HCT116 (cell line): Measurements from ENCODE around the gene LYRM1. TPM values are rescaled to one million over a fixed set of nuclear protein-coding genes. Genes with fewer than 3 reads are reported as not detected.

Experiments
- ATAC-seq: fragments of 200-7000 bp; cut with Tn5 transposase; 2 replicates; pipeline ENCODE4 v1.9.1; 2020; ENCODE audit warnings: mild to moderate bottlenecking, moderate library complexity
- BruUV-seq: library from RNA; stranded (reverse); fragments of 400-500 nt; replicated peaks from 2 replicates; lab custom pipeline; 2021; lab: Mats Ljungman, UMichigan
- CTCF ChIA-PET: fragments of 300-600 bp; sonication (Branson Sonifier 250); formaldehyde crosslinking; loops from one replicate; lab custom pipeline; 2021; ENCODE audit warnings: antibody characterized with exemption; lab: Charles Lee
- POLR2A ChIA-PET: fragments of 300-600, 350-600 bp; sonication (Branson Sonifier 250); formaldehyde crosslinking; loops from one replicate; lab custom pipeline; 2021; ENCODE audit warnings: antibody characterized with exemption; lab: Charles Lee
- RAD21 ChIA-PET, 2 experiments: fragments of 300-600 bp; sonication (Branson Sonifier 250); formaldehyde crosslinking; loops; one replicate each; lab custom pipeline; 2023; ENCODE audit warnings: low total read pairs in 2 of 2; ENCODE audit not compliant: uncharacterized antibody in 2 of 2, unreplicated experiment in 2 of 2, low non-redundant PET in 1 of 2; lab: Charles Lee
- DNase-seq: peaks from one replicate; pipeline ENCODE4 v3.0.0-alpha.2; 2010; ENCODE audit warnings: low read depth, low spot score
- H2AFZ ChIP-seq: fragments of 200-600 bp; shearing (Covaris generic), sonication (generic); 2 replicates; pipeline ENCODE4 v1.6.1; 2017; ENCODE audit warnings: low read depth, mixed run types, mixed read lengths, antibody characterized with exemption, low read length; ENCODE audit not compliant: poor library complexity, severe bottlenecking
- H3K27ac ChIP-seq: 2 replicates; pipeline ENCODE4 v1.5.1; 2012; ENCODE audit warnings: low read depth, low read length
- H3K27me3 ChIP-seq: fragments of 200-600 bp; sonication (generic); 2 replicates; pipeline ENCODE4 v1.6.1; 2016; ENCODE audit warnings: mixed run types, low read length, mixed read lengths; ENCODE audit not compliant: insufficient read depth
- H3K36me3 ChIP-seq, 2 experiments: fragments of 200-500 bp in 1 of 2; fragments of 200-600 bp in 1 of 2; sonication (Bioruptor generic) in 1 of 2; sonication (generic) in 1 of 2; 2 replicates each; pipeline versions ENCODE4 v1.5.1 to v1.6.1; 2014 to 2016; ENCODE audit warnings: low read length in 2 of 2, inconsistent platforms in 1 of 2, mixed read lengths in 1 of 2, mixed run types in 1 of 2; ENCODE audit not compliant: insufficient read depth in 2 of 2, control insufficient read depth in 1 of 2
- H3K4me1 ChIP-seq, 2 experiments: fragments of 200-600 bp in 1 of 2; sonication (generic) in 1 of 2; 2 replicates each; pipeline versions ENCODE4 v1.5.1 to v1.6.1; 2012 to 2017; ENCODE audit warnings: low read length in 2 of 2, inconsistent platforms in 1 of 2, mild to moderate bottlenecking in 1 of 2, mixed read lengths in 1 of 2, mixed run types in 1 of 2, moderate library complexity in 1 of 2; ENCODE audit not compliant: insufficient read depth in 2 of 2, control insufficient read depth in 1 of 2
- H3K4me2 ChIP-seq: fragments of 200-600 bp; sonication (generic); 2 replicates; pipeline ENCODE4 v1.6.1; 2017; ENCODE audit warnings: mixed run types, low read length, mixed read lengths
- H3K4me3 ChIP-seq, 2 experiments: fragments of 200-600 bp in 1 of 2; sonication (generic) in 1 of 2; replicated peaks in 1 of 2; 2 replicates each; pipeline ENCODE4 v1.5.1; 2011 to 2016; ENCODE audit warnings: low read length in 2 of 2, control low read depth in 1 of 2, low read depth in 1 of 2, mild to moderate bottlenecking in 1 of 2, mixed read lengths in 1 of 2, mixed run types in 1 of 2
- H3K79me2 ChIP-seq: fragments of 200-600 bp; sonication (generic); 2 replicates; pipeline ENCODE4 v1.6.1; 2017; ENCODE audit warnings: mild to moderate bottlenecking, mixed run types, low read length, moderate library complexity, mixed read lengths; ENCODE audit not compliant: insufficient read depth
- H3K9ac ChIP-seq: fragments of 200-600 bp; sonication (generic); 2 replicates; pipeline ENCODE4 v1.6.1; 2016; ENCODE audit warnings: low read length, mixed read lengths
- H3K9me2 ChIP-seq: fragments of 200-600 bp; sonication (generic), shearing (Covaris generic); 2 replicates; pipeline ENCODE4 v1.6.1; 2017; ENCODE audit warnings: mixed run types, mild to moderate bottlenecking, moderate library complexity; ENCODE audit not compliant: insufficient read depth
- H3K9me3 ChIP-seq, 2 experiments: fragments of 200-500 bp in 1 of 2; fragments of 200-600 bp in 1 of 2; sonication (Bioruptor generic) in 1 of 2; sonication (generic) in 1 of 2; 2 replicates each; pipeline ENCODE4 v1.6.1; 2014 to 2017; ENCODE audit warnings: low read length in 2 of 2, mixed read lengths in 2 of 2, inconsistent platforms in 1 of 2, low read depth in 1 of 2, mild to moderate bottlenecking in 1 of 2, mixed run types in 1 of 2, moderate library complexity in 1 of 2; ENCODE audit not compliant: control insufficient read depth in 1 of 2, insufficient read depth in 1 of 2
- H4K20me1 ChIP-seq: fragments of 200-600 bp; sonication (generic), shearing (Covaris generic); 2 replicates; pipeline ENCODE4 v1.6.1; 2017; ENCODE audit warnings: mixed run types, mild to moderate bottlenecking, moderate library complexity; ENCODE audit not compliant: insufficient read depth
- CBX3 ChIP-seq: IDR thresholded peaks from 2 replicates; pipeline ENCODE4 v1.6.1; 2012; ENCODE audit warnings: low read depth
- ELF1 ChIP-seq: IDR thresholded peaks from 2 replicates; pipeline ENCODE4 v1.6.1; 2012; ENCODE audit warnings: low read depth, borderline replicate concordance
- SIN3A ChIP-seq: IDR thresholded peaks from 2 replicates; pipeline ENCODE4 v1.6.1; 2012; ENCODE audit warnings: low read depth
- intact Hi-C: fragments of 100-400 bp; cut with micrococcal nuclease; formaldehyde crosslinking; loops from 2 replicates; pipeline ENCODE4 v1.10.0; 2022
- total RNA-seq: library from RNA; stranded (reverse); gene quantifications from one replicate; pipeline ENCODE4 v1.2.1, GENCODE V29; 2021; ENCODE audit not compliant: unreplicated experiment
- TF ChIP-seq, protein P1 (sequence below): IDR thresholded peaks from 2 replicates; pipeline ENCODE4 v1.6.1; 2011; ENCODE audit warnings: mild to moderate bottlenecking, low read length, moderate library complexity; ENCODE audit not compliant: insufficient replicate concordance; ENCODE audit errors: extremely low read depth

LYRM1 gene
- total RNA-seq, 1 experiment from 2014 or later = 26.7 TPM

DNA sequence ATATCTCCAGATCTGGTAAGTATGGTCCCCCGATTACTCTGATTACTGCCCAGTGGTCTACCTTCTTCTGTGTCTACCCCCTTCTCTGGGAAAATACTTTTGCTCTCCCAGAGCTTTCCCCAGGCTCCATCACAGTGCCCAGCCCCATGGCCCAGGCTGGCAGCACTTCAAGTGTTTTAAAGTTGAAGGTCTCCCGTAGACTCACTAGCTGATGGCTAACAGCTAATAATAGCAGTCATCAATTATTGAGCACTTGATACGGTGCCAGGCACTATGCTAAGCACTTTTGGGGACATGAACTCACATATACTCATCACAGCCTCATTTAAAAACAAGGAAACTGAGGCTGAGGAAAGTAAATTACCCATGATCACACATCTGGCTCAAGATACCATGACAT is 33.8 kb upstream of the LYRM1 start (continued):
- no peak for TF ChIP-seq ELF1
- no peak for TF ChIP-seq SIN3A

DNA sequence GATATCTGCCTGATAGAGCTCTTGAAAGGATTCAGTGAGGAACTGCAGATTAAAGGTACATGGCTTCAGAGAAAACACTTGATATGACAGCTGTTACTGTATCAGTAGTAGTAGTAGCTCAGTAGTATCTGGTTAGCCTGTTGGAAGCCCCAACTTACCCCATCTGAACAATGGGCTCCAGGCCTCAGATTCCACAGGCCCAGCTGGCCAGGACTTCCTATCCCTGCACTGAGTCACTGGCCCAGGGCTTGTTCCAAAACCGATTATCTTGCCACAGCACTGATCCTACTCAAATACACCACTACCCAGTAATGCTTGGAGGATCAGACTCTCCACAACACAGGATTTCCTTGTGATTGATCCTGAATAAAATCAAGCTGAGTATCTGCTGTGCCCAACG is 33.0 kb upstream of the LYRM1 start:
- Histone ChIP-seq H3K27me3 (no peaks in the 10 kb centered on the region), H3K36me3 (no peaks in the 10 kb centered on the region), H3K9me3 (no peaks in the 10 kb centered on the region), H3K27ac (peak overlapping the region; percentile 96), H3K4me3 (no peak overlapping the region), H4K20me1 (no peaks in the 10 kb centered on the region), H3K9me2 (no peaks in the 10 kb centered on the region), H2AFZ (no peak overlapping the region), H3K4me2 (peak overlapping the region; percentile 72), H3K4me1 (peaks cover 57 to 61% of the 10 kb centered on the region in 2 experiments), H3K9ac (0 out of 2 replicates have a peak overlapping the region, but pooled peaks have one; percentile 66), H3K79me2 (peaks cover 92% of the 10 kb centered on the region)
- TF ChIP-seq, protein P1, sequence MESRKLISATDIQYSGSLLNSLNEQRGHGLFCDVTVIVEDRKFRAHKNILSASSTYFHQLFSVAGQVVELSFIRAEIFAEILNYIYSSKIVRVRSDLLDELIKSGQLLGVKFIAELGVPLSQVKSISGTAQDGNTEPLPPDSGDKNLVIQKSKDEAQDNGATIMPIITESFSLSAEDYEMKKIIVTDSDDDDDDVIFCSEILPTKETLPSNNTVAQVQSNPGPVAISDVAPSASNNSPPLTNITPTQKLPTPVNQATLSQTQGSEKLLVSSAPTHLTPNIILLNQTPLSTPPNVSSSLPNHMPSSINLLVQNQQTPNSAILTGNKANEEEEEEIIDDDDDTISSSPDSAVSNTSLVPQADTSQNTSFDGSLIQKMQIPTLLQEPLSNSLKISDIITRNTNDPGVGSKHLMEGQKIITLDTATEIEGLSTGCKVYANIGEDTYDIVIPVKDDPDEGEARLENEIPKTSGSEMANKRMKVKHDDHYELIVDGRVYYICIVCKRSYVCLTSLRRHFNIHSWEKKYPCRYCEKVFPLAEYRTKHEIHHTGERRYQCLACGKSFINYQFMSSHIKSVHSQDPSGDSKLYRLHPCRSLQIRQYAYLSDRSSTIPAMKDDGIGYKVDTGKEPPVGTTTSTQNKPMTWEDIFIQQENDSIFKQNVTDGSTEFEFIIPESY = no peak
- peak; percentile 29; the same call in 1 of the 2 replicates for TF ChIP-seq CBX3
- CTCF ChIA-PET = no interaction called here
- ATAC-seq (no peak), DNase-seq (no peak)
- RAD21 ChIA-PET = no interaction called here
- intact Hi-C loops = loop anchor here (5.0 kb wide), 1 partner anchor 35 kb away; the partner anchor contains the start of genes DCUN1D3 and LYRM1
- BruUV-seq = no TSS peak
- POLR2A ChIA-PET = interaction anchor here (1.3 to 1.7 kb wide), 2 partner anchors 17 to 33 kb away, joined by 3 to 4 read pairs; partner anchors contain the start of genes DCUN1D3 and LYRM1
